Heart right ventricle (tissue), 16 donors: ENCODE measurements around the gene PRKAB2. TPM values are rescaled to one million over a fixed set of nuclear protein-coding genes. Genes with fewer than 3 reads are reported as not detected.

Source experiments
- ATAC-seq, 8 donors: fragments of 200-7000 bp; cut with Tn5 transposase; one replicate each; pipeline ENCODE4 v1.9.1; 2020; ENCODE audit warnings: mild to moderate bottlenecking in 8 of 8, moderate library complexity in 8 of 8, moderate number of reproducible peaks in 1 of 8
- DNase-seq, 2 donors: peaks; one replicate each; pipeline ENCODE4 v3.0.0-alpha.2; 2020
- H3K27ac ChIP-seq, 10 donors: fragments of 200-600 bp; sonication (generic) in 2 of 10; one replicate each; pipeline versions ENCODE4 v1.5.0 to v1.8.0; 2020 to 2022; ENCODE audit warnings: mild to moderate bottlenecking in 3 of 10
- H3K27me3 ChIP-seq, 7 donors: fragments of 200-600 bp; one replicate each; pipeline ENCODE4 v1.8.0; 2021 to 2022; ENCODE audit warnings: mild to moderate bottlenecking in 2 of 7
- H3K36me3 ChIP-seq, 9 donors: fragments of 200-600 bp; sonication (generic) in 1 of 9; one replicate each; pipeline versions ENCODE4 v1.5.0 to v1.8.0; 2020 to 2022; ENCODE audit warnings: mild to moderate bottlenecking in 2 of 9
- H3K4me1 ChIP-seq, 9 donors: fragments of 200-600 bp; sonication (generic) in 1 of 9; one replicate each; pipeline versions ENCODE4 v1.5.0 to v1.8.0; 2020 to 2022; ENCODE audit warnings: mild to moderate bottlenecking in 4 of 9
- H3K4me3 ChIP-seq, 10 donors: fragments of 200-600 bp; sonication (generic) in 2 of 10; one replicate each; pipeline versions ENCODE4 v1.5.0 to v1.8.0; 2020 to 2022; ENCODE audit warnings: mild to moderate bottlenecking in 7 of 10, moderate library complexity in 2 of 10
- H3K9me3 ChIP-seq, 11 donors: fragments of 200-600 bp in 10 of 11; sonication (generic) in 2 of 11; one replicate each; pipeline versions ENCODE4 v1.5.0 to v1.8.0; 2013 to 2022; ENCODE audit warnings: mild to moderate bottlenecking in 2 of 11, control low read depth in 1 of 11, moderate library complexity in 1 of 11
- CTCF ChIP-seq, 9 donors: fragments of 200-600 bp; sonication (generic) in 2 of 9; IDR thresholded peaks; one replicate each; pipeline versions ENCODE4 v1.5.0 to v1.8.0; 2021 to 2022; ENCODE audit warnings: antibody characterized with exemption in 9 of 9, mild to moderate bottlenecking in 5 of 9, moderate library complexity in 1 of 9
- WGBS, 2 donors: extraction: QIAGEN DNeasy Blood & Tissue Kit; methylation state at CpG; one replicate each; pipeline ENCODE4 v1.1.7; 2013; ENCODE audit warnings: inconsistent platforms in 1 of 2; 5-methylcytosine and 5-hydroxymethylcytosine counted together
- intact Hi-C, 10 donors: fragments of 100-400 bp; cut with DNase I; formaldehyde crosslinking; loops; one replicate each; pipeline versions ENCODE4 v1.11.1 to v1.14.2; 2022
- polyA plus RNA-seq, 2 donors: library from polyadenylated mRNA; stranded (reverse); fragments of 200-250 nt; gene quantifications; one replicate each; pipeline ENCODE4 v1.2.3, GENCODE V29; 2013
- total RNA-seq, 10 donors: library from RNA; stranded (reverse); fragmentation: NEBNext Ultra II Directional in 3 of 10; extraction: Animal tissue kit (Norgen Biotek cat#: 25700) in 3 of 10; gene quantifications; one replicate each; pipeline versions ENCODE4 v1.2.1 to v1.2.4, GENCODE V29; 2021 to 2023
- donor health status: Arrhythmogenic right ventricular cardiomyopathy.
- donor health status: ischemic (EF 13 %, LVEDD 7.1; RV severe dilation, severe dysfunction).
- donor health status: healthy with polysubstance abuse.
- donor health status: DM: no; HTN: yes; CAD: no.
- donor health status: DM: no; HTN: no; CAD: no.
- donor health status: ischemic (EF 25% LVEDD 6.9; RV normal size, moderate dysfunction).
- donor health status: ischemic (EF 25% LVEDD 5.7; RV mildly dilated, moderate dysfunction).
- donor health status: healthy.
- donor health status: DM: yes; HTN: yes; CAD: no.
- donor health status: Ischemic cardiomyopathy.
- donor health status: ischemic (EF 35%, LVEDD 5.7; RV mildly dilated, moderate dysfunction).
- donor health status: nonischemic (EF 11% LVEDD 7.7; RV severe dilation, severe dysfunction).
- donor health status: DM: yes; HTN: yes; CAD: no.
- donor health status: PGD.
- donor health status: ischemic (EF 29% LVEDD 5.4; RV normal size, mild dysfunction).
- donor health status: nonischemic (EF 23%, LVEDD 6.1; RV moderate dilation, normal function).

Gene PRKAB2
- total and polyA plus RNA-seq, 12 donors, result 9.1 to 40.2 (median 32.5) TPM

GRCh38 chr1:147111381-147112130, 60.7 kb downstream of the PRKAB2 start:
- no peak overlapping the region for H3K4me3 ChIP-seq
- TF ChIP-seq CTCF (IDR thresholded peaks at IDR 0.05), result no peak
- H3K9me3 ChIP-seq, result no peaks in the 10 kb centered on the region
- no peak overlapping the region for H3K27ac ChIP-seq
- ATAC-seq (no peak), DNase-seq (no peak)
- no peaks in the 10 kb centered on the region for H3K4me1 ChIP-seq
- no peaks in the 10 kb centered on the region for H3K36me3 ChIP-seq
- WGBS, 2 donors, result 64 to 69% methylated on average over 7 of the region's 7 CpGs
- intact Hi-C loops, result no loop called here
- H3K27me3 ChIP-seq, result peaks cover 0 to 20% (median 4%) of the 10 kb centered on the region in 7 donors

- DNase-seq (no peak), ATAC-seq (no peak)
- TF ChIP-seq CTCF (IDR thresholded peaks at IDR 0.05), result no peak
- no peaks in the 10 kb centered on the region for H3K9me3 ChIP-seq
- intact Hi-C loops, result no loop called here
- H3K4me3 ChIP-seq, result no peak overlapping the region
- H3K36me3 ChIP-seq, result no peaks in the 10 kb centered on the region
- WGBS, 2 donors, result 76 to 84% methylated on average over 1 of the region's 1 CpG
- peaks cover 0 to 24% (median 4%) of the 10 kb centered on the region in 7 donors for H3K27me3 ChIP-seq
- H3K4me1 ChIP-seq, result no peaks in the 10 kb centered on the region
- no peak overlapping the region for H3K27ac ChIP-seq
Measured at GRCh38 chr1:147110872-147111271, 61.4 kb downstream of the PRKAB2 start.

GRCh38 chr1:147110434-147110833, 61.8 kb downstream of the PRKAB2 start:
- intact Hi-C loops, result no loop called here
- no peak for DNase-seq
- Histone ChIP-seq H3K4me3 (no peak overlapping the region), H3K27ac (no peak overlapping the region), H3K9me3 (no peaks in the 10 kb centered on the region), H3K27me3 (peaks cover 0 to 27% (median 4%) of the 10 kb centered on the region in 7 donors), H3K4me1 (no peaks in the 10 kb centered on the region), H3K36me3 (no peaks in the 10 kb centered on the region)
- no peak for ATAC-seq
- no peak for TF ChIP-seq CTCF (IDR thresholded peaks at IDR 0.05)
- 91 to 92% methylated on average over 1 of the region's 1 CpG for WGBS, 2 donors

- no peak overlapping the region for H3K27ac ChIP-seq
- no peak overlapping the region for H3K4me3 ChIP-seq
- no peaks in the 10 kb centered on the region for H3K9me3 ChIP-seq
- no peak for TF ChIP-seq CTCF (IDR thresholded peaks at IDR 0.05)
- ATAC-seq, result no peak
- intact Hi-C loops, result no loop called here
- H3K27me3 ChIP-seq, result peaks cover 0 to 27% (median 4%) of the 10 kb centered on the region in 7 donors
- WGBS, 2 donors, result 57 to 72% methylated on average over 4 of the region's 4 CpGs
- no peaks in the 10 kb centered on the region for H3K4me1 ChIP-seq
- no peaks in the 10 kb centered on the region for H3K36me3 ChIP-seq
- DNase-seq, result no peak
Measured at GRCh38 chr1:147109762-147110161, 62.5 kb downstream of the PRKAB2 start.
